GM21717 (cell line): ENCODE results near the gene CDKAL1.
"Not testable (repeated sequence)": the region's sequence is repeated elsewhere in the genome, so short reads cannot be mapped to it uniquely, and the experiment has no call there.

Source experiments
- ATAC-seq: cut with Tn5 transposase; IDR thresholded peaks from one replicate; pipeline ENCODE4 v1.9.1; 2021; ENCODE audit warnings: mild to moderate bottlenecking, moderate library complexity; ENCODE audit not compliant: unreplicated experiment

Gene CDKAL1

DNA sequence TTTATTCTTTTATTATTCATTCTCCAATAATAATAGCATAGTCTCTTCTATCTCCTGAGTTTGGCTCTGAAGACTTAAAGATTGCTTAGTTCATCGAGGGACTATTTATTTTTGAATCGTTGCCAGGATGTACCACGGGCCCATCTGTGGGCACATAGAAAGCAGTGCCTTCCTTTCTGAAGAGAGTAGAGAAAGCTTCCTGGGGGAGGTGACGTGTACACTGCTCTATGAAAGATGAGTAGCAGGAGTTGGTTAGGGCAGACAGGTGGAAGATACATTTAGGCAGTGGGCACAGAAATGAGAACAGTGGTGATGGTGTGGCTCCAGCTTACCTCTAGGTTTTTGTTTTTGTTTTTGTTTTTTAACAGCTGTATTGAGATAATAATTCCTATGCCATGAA, 98.4 kb downstream of the CDKAL1 start:
- ATAC-seq = no peak

DNA sequence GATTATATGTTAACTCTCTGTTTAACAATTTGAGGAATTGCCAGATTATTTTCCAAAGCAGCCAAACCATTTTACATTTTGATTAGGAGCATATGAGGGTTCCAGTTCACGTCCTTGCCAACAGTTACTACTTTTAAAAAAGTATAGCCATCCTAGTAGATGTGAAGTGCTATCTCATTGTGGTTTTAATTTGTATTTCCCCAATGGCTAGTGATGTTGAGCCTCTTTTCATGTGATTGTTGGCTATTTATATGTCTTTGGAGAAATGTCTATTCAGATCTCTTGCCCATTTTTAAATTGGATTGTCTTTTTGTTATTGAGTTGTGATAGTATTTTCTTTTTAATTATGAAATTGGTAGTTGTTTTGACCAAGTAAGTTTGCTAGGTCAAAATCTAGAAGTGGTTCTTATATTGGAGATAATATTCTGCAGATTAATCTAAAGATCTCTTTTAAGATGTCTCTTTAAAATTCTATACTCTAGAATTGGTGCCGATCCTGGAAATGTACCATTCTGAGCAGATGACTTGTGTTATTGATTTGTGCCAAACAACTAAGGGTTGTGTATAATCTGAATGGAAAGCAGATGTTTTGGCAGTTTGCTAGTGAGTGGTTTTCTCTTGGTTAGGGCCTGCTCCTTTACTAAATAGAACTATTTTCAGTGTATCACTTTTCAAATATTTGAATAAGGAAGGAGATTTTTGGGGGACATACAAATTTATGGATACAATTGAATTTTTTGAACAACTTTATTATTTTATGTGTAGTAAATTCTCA, 99.5 kb downstream of the CDKAL1 start:
- no peak for ATAC-seq

DNA sequence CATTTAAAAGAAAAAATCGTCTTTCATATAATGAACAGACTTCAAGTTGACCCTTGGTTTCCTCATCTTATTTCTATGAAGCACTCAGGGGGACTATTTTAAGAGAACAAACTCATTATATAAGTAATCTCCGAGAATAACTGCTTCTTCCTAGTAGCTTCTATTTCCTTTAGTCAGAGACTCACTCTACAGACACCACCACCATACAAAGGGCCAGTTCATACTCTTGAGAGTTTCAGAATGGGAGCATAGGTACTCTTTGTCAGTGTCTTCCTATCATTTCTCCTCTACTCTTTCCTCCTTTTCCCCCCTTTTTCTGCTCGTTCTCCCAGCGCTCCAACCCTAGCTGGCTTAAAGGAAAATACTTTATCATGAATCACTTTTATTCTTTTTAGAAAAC, 104.9 kb downstream of the CDKAL1 start:
- no peak for ATAC-seq

DNA sequence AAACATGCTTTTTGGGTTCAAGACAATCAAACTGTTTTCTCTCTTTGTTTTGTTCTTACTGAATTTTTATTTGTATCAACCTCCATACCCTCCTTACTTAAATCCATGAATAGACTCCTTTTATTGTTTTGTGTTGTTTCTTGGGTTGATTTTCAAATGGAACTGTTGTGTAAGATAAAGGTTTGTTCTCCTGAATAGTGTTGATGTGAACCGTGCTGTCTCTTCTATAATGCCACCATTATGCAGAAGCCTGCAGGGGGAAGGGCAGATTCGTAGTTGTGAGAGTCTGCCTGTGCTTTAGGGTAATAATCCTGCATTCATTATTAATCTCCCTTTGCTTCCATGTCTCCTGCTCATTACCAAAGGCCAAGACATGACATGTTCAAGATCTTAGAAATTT, 105.9 kb downstream of the CDKAL1 start:
- no peak for ATAC-seq

DNA sequence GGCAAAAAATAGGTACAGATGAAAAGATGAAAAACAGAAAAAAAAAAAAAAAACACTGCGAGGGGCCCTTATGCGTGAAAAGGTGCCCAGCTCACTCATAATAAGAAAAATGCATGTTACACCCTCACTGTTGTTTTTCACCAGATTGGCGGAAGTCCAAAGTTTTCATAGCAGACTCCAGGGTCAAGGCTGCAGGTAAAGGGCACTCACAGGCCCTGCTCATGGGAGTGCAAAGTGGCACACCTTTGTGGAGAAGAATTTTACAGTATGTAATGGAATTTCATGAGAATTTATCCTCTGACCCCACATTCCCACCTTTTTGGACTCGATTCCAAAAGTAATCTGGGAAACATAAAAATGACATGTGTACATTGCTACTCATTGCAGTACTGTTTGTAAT, 108.2 kb downstream of the CDKAL1 start:
- no peak for ATAC-seq

DNA sequence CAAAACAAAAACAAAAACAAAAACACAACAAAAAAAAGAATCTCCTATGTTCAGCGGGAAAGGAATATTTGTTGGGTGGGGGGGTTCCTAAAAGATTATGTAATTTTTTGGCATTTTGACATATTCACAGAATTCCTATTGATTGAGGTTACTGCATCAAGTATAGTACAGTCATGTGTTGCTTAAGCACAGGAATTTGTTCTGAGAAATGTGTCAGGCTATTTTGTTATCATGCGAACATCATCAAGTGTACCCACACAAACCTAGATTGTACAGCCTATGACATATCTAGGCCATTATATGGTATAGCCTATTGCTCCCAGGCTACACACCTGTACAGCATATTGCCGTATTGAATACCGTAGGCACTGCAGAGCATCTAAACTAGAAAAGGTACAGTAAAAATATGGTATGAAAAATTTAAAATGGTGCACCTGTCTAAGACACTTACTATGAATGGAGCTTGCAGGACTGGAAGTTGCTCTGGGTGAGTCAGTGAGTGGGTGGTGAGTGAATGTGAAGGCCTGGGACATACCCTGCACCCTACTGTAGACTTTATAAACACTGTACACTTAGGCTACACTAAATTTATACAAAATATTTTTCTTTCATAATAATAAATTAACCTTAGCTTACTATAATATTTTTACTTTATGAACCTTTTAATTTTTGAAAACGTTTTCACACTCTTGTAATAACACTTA, 110.6 kb downstream of the CDKAL1 start:
- no peak for ATAC-seq

DNA sequence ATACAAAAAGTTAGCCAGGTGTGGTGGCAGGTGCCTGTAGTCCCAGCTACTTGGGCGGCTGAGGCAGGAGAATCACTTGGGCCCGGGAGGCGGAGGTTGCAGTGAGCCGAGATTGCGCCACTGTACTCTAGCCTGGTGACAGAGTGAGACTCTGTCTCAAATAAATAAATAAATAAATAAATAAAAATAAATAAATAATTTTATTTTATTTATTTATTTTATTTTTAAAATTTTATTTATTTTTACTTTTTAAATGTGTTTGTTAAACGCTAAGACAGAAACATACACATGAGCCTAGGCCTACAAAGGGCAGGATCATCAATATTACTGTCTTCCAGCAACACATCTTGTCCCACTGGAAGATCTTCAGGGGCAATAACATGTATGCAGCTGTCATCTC, 111.3 kb downstream of the CDKAL1 start:
- ATAC-seq = not testable (repeated sequence)

DNA sequence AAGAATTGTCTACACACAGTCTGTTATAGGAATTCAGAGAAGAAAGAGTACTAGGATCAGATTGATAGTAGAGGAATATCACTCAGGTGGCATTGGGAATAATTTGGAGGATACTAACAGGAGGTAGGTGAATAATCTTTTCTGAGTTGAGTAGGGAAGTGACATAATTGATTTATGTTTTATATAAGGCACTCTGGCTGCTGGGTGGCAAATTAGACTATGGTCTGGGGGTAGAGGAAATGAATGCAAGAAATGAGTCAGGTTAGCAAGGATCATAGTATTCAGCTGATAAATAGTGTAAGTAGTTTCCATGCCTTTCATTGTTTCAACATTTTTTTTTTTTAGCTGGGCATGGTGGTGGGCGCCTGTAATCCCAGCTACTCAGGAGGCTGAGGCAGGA, 113.3 kb downstream of the CDKAL1 start:
- ATAC-seq = no peak

DNA sequence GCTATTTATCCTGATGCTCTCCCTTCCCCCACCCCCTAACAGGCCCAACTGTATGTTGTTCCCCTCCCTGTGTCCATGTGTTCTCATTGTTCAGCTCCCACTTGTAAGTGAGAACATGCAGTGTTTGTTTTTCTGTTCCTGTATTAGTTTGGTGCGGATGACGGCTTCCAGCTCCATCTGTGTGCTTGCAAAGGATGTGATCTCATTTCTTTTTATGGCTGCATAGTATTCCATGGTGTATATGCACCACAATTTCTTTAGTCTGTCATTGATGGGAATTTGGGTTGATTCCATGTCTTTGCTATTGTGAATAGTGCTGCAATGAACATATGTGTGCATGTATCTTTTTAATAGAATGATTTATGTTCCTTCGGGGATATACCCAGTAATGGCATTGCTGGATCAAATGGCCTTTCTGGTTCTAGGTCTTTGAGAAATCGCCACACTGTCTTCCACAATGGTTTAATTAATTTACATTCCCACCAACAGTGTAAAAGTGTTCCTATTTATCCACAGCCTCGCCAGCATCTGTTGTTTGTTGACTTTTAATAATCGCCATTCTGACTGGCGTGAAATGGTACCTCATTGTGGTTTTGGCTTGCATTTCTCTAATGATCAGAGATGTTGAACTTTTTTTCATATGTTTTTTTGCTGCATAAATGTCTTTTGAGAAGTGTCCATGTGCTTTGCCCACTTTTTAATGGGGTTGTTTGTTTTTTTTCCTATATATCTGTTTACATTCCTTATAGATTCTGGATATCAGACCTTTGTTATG, 115.6 kb downstream of the CDKAL1 start:
- ATAC-seq = not testable (repeated sequence)

DNA sequence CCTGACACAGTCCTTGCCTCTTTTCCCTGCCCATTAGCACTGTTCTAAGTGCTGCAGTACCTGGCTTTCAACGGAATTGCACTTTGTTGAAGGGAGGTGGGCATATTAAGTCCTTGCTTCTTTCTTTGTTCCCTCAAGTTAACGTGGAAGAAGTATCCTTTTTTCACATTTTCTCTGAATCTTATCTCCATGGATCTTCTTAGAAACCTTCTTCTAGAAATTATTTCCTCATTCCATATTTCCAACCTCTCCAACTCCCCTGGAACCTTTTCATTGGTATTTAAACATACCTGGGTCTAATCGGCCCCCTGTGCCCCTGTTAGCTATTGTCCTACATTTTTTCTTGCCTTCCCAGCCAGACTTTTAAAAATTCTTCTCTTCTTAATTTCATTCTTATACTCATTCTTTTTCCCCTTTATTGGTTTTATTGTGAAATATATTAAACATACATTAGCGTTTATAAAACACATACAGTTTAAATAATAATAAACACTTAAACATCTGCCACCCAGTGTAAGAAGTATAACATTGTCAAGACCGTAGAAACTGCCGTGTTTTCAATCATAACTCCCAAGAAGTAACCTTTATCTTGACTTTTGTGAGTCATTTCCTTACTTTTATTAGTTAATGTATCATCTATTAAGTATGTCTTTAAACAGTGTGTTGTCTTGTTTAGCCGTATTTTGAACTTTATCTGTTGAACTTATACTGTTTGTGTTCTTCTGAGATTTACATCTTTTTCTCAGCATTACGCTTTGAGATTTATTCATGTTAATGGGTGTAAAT, 118.2 kb downstream of the CDKAL1 start:
- ATAC-seq = no peak

DNA sequence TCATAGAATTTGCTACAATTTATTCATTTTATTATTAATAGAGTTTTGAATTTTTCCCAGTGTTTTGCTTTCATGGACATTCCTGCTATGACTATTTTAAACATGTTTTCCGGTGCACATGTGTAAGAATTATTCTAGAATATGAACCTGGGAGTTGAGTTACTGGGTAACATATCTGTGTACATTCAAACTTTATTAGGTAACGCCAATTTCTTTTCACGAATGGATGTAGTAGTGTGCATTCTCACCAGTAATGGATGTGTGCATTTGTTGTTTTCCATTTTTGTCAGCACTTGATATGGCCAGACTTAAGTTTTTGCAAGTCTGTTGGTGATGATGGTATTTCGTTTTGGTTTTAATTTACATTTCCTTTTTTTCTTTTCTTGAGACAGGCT, 118.8 kb downstream of the CDKAL1 start:
- no peak for ATAC-seq

DNA sequence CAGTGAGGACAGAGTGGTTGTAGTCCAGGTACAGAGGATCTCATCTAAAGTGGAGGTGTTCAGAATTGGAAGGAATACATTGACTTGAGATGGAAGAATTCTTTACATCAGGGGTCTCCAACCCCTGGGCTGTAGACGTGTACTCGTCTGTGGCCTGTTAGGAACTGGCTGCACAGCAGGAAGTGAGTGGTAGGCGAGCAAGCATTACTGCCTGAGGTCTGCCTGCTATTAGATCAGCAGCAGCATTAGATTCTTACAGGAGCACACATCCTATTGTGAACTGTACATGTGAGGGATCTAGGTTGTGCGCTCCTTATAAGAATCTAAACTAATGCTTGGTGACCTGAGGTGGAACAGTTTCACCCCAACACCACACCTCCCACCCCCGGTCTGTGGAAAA, 121.1 kb downstream of the CDKAL1 start:
- ATAC-seq = no peak

DNA sequence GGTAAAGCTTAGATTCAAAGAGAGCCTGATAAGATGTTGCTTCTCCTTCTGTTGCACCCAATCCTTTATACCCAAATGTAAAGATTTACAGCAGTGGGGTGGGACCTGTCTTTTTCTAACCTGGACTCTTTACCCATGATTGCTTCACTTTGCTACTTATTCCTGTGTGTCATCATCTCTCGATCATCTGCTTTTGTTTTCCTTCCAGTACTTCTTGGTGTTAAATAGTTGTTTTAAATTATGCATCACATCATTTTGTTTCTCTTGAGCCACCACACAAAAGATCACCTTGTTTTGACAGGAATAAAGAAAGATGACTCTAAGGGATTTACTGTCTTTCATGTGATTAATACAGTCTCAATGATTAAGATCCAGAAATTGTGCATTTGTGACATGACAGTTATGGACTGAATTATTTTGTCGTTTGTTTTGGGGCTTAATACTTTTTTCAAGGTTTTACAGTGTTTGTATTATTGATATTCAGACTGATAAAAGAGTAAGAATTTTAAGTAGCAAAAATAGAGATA, 123.1 kb downstream of the CDKAL1 start:
- ATAC-seq = no peak

DNA sequence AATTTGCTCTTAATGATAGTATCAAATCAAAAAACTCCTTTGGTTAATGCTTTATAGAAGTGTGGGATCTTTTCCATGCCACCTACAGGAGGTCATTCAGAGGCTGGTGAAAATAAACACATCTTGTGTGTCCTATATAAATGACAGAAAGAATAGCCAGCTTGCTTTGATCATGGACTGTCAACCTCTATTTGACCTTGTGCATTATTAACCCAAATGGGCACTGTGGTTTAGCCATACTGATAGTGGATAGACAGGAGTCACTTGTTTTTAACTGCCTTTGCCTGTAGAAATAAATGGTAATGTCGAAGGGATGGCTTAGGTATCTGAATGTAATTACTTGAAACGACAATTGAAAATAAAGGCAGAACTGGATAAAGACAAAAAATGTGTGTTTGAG, 123.8 kb downstream of the CDKAL1 start:
- no peak for ATAC-seq

DNA sequence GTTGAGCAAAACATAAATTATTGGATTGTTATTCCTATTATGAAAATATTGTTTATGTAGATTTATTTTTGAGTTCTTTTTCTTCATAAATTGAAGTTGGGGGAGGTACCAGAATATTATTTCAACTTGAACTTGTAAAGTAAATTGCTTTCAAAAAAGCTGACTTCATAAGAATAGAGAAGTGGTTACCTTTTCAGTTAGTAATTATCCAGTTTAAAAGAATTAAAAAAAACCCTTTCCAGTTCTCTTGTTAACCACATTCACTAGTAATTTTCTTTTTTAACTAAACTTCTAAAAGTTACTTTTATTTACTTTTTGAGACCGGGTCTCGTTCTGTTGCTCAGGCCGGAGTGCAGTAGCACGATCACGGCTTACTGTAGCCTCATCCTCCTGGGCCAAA, 124.3 kb downstream of the CDKAL1 start:
- no peak for ATAC-seq

DNA sequence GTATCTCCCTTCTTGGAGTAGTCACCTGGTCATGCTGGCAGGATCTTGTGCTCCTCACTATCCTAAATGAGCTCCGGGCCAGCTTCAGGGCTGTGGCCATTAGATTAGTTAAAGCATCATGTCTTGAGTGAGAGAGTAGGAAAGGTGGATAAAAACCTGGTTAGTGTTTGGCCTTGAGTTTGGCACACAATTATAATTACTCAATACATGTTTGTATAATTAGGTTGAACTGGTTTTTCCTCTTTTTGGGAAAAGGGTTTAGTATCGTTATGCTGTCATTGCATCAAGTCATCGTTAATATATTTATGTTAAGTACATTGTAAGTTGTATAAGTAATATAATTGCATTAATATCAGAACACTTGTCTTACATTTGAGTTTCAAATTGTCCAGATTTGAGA, 126.3 kb downstream of the CDKAL1 start:
- ATAC-seq = no peak

DNA sequence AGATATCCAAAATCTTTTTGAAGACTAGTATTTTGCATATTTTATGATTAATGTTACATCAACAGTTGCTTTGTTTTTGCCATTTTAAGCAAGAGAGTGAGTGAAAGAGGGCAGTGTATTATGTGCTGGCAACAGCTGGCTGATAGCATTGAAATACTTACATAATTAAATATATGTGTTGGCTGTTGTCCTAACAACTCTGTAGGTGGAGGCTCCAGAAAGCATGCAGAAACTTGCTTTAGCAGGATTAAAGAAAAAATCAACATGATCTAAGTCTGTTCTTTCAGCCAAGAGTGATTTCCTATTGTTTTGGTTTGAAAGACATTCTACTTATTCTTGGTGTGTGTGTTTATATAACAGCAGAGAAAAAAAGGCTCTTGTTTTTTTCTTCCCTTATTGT, 127.5 kb downstream of the CDKAL1 start:
- ATAC-seq = no peak

DNA sequence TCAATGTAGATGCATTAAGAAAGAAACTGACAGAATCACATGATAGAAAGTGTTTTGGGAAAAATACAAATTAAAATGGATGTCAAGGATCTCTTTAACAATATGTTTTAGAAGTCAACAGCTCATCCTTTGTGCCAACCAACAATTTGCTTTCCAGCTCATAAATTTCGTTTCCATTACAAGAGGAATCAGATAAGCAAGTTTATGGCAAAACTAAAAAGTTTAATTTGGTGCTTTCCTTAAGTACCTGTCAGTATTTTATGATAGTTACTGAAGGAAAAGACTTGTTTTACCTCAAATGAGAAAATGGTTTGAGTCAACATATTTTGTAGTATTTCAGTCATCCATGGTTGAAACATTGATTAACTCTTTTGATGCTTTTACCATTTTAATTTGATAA, 130.0 kb downstream of the CDKAL1 start:
- ATAC-seq = no peak

DNA sequence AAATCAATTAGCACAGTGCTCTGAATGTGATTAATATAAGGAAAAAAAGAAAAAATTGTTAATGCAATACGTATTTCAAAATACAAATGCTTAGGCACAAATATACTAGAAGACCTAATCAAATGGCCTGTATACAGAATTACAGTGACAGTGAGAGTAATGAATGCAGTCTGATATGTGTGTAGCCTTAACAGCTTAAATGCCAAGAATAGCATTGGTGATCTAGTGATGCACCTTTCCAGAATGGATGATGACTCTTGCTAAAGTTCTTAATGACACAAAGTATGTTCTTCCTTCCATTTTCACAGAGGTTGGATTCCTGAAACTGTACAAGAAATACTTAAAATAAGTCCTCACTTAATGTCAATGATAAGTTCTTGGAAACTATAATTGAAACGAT, 131.0 kb downstream of the CDKAL1 start:
- ATAC-seq = no peak

DNA sequence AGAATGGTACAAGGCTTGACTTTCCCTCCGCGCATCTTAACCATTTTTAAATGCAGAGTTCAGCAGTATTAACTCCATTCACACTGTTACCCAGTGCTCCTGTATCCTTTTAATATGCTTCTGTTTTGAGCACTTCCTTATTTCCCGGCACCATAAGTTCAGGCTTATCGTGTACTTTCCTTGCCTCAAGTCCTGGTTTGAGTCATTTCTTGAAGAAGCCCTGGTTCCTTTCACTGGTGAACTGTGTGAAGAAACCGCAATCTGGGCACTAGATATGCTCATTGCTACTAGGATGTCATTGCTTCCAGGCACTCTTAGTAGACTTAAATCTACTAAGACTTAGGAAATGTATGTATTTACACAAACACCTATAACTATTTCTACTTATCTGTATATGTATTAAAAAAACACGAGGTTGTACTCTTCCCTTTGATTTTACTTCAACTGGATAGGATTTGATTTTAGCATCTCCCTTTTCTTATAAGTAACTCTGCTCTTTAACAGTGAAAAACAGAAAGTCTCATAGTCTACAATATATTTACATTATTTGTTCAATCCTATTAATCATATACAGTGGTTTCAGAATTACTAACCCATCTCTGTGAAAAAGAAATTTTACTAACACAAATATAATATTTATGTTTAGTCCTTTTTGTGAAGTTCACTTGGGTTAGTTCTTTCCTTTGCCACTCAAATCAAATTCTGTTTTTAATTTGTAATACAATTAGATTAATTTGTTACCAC, 135.5 kb downstream of the CDKAL1 start:
- peak; percentile 95 for ATAC-seq
